Tibial nerve (tissue), 4 donors: ENCODE results near the gene SEC62. TPM values are rescaled to one million over a fixed set of nuclear protein-coding genes. Genes with fewer than 3 reads are reported as not detected.

Experiments used
- DNase-seq, 2 donors: peaks; one replicate each; pipeline ENCODE4 v3.0.0-alpha.2; 2019; ENCODE audit warnings: low spot score in 2 of 2
- H3K27ac ChIP-seq, 4 donors: fragments of 200-600 bp; sonication (generic) in 3 of 4; one replicate each; pipeline ENCODE4 v1.5.1; 2017 to 2019; ENCODE audit warnings: mild to moderate bottlenecking in 1 of 4
- H3K27me3 ChIP-seq, 2 donors: fragments of 200-600 bp; sonication (generic) in 1 of 2; one replicate each; pipeline versions ENCODE4 v1.5.1 to v1.6.0; 2017 to 2019
- H3K36me3 ChIP-seq, 3 donors: fragments of 200-600 bp; sonication (generic); one replicate each; pipeline ENCODE4 v1.5.1; 2018 to 2019
- H3K4me1 ChIP-seq, 4 donors: fragments of 200-600 bp; sonication (generic) in 3 of 4; one replicate each; pipeline ENCODE4 v1.5.1; 2017 to 2019
- H3K4me3 ChIP-seq, 4 donors: fragments of 200-600 bp; sonication (generic) in 3 of 4; one replicate each; pipeline ENCODE4 v1.5.1; 2017 to 2019; ENCODE audit warnings: mild to moderate bottlenecking in 1 of 4, moderate library complexity in 1 of 4
- H3K9me3 ChIP-seq, 4 donors: fragments of 200-600 bp; sonication (generic) in 3 of 4; one replicate each; pipeline ENCODE4 v1.5.1; 2017 to 2019
- CTCF ChIP-seq, 5 experiments: fragments of 200-600 bp in 3 of 5; fragments of 450-650 bp in 2 of 5; sonication (generic) in 3 of 5; IDR thresholded peaks; one replicate each; pipeline ENCODE4 v1.5.1; 2016 to 2019; ENCODE audit warnings: antibody characterized with exemption in 5 of 5, mild to moderate bottlenecking in 3 of 5, moderate library complexity in 2 of 5
- EP300 ChIP-seq, 2 donors: sonication (generic); formaldehyde crosslinking; IDR thresholded peaks; one replicate each; pipeline ENCODE4 v1.6.1; 2017; ENCODE audit warnings: antibody characterized with exemption in 2 of 2, mild to moderate bottlenecking in 1 of 2
- POLR2A ChIP-seq, 2 donors: fragments of 450-650 bp; IDR thresholded peaks; one replicate each; pipeline ENCODE4 v1.6.1; 2017; ENCODE audit warnings: antibody characterized with exemption in 2 of 2, mild to moderate bottlenecking in 2 of 2, moderate library complexity in 2 of 2
- WGBS, 2 donors: methylation state at CpG; one replicate each; pipeline ENCODE4 v1.1.5; 2018; 5-methylcytosine and 5-hydroxymethylcytosine counted together
- total RNA-seq, 4 donors: library from RNA; depleted of rRNA; stranded (reverse); fragments of >200 nt; gene quantifications; one replicate each; pipeline ENCODE4 v1.1.0, GENCODE V29; 2016

Gene SEC62
- total RNA-seq, 4 donors from 2014 or later: 36.0 to 53.3 (median 45.7) TPM

GRCh38 chr3:169968224-169968885, 1.7 kb downstream of the SEC62 start:
- Histone ChIP-seq H3K4me3 (peak overlapping the region in 2 of 4 donors; percentile 74 to 93), H3K36me3 (no peaks in the 10 kb centered on the region), H3K27ac (peak overlapping the region in 1 of 4 donors; percentile 100), H3K9me3 (no peaks in the 10 kb centered on the region), H3K27me3 (no peaks in the 10 kb centered on the region), H3K4me1 (peaks cover 0 to 51% (median 12%) of the 10 kb centered on the region in 4 donors)
- 42 to 51% methylated on average over 2 of the region's 2 CpGs for WGBS, 2 donors
- no peak for DNase-seq
- no peak for TF ChIP-seq CTCF (IDR thresholded peaks at IDR 0.05)

DNA sequence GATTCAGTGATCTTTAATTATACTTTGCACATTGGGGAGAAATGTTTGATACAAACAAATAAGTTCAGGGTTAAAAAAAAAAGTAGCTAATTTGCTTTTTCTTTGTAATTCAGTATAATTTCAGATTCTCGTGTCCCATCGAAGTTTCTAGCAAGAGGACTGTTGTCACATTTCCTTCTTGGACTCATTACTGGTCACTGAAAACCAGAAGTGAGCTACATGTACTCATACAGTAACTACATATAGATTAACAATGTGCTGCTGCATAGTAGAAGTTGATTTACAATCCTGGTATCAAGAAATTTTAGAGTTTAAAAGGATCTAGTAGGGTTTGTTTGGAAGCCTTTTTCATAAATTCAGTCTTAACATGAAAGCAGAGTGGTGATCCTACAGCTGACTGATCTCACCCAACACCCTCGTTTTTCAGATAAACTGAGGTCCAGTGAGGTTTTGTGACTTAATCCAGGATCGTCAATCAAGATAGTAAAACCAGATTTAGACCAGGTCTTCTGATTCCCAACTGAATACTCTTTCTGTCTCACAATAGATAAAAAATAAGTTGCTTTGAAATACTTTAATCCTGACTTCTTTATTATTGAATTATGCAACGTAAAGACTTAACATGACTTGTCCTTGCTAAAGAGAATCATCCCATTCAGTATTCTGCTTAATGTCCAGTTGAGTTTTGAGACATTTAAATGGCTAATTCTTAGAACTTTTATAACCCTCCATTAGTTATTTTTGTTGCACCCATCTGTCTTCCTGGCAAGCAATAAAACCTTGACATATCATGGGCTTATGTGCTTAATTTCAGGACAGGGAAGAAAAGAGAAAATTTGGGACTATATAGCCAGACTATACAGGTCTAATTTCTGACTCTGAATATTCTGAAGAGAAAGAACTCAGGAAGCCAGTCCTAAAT, 2.8 kb downstream of the SEC62 start:
- TF ChIP-seq CTCF (IDR thresholded peaks at IDR 0.05) (no peak), EP300 (IDR thresholded peaks at IDR 0.05) (no peak)
- WGBS, 2 donors: 54 to 60% methylated on average over 5 of the region's 5 CpGs
- Histone ChIP-seq H3K27ac (no peak overlapping the region), H3K4me1 (peaks cover 0 to 51% (median 12%) of the 10 kb centered on the region in 4 donors), H3K36me3 (peaks cover 0 to under 1% (median 0%) of the 10 kb centered on the region in 3 donors), H3K9me3 (no peaks in the 10 kb centered on the region), H3K27me3 (no peaks in the 10 kb centered on the region), H3K4me3 (no peak overlapping the region)
- no peak for DNase-seq

- Histone ChIP-seq H3K27me3 (no peaks in the 10 kb centered on the region), H3K9me3 (no peaks in the 10 kb centered on the region), H3K4me1 (peaks cover 0 to 48% (median 10%) of the 10 kb centered on the region in 4 donors), H3K36me3 (peaks cover 0 to 9% (median 0%) of the 10 kb centered on the region in 3 donors), H3K27ac (no peak overlapping the region), H3K4me3 (no peak overlapping the region)
- TF ChIP-seq POLR2A (IDR thresholded peaks at IDR 0.05): no peak
- no peak for TF ChIP-seq CTCF (IDR thresholded peaks at IDR 0.05)
- TF ChIP-seq EP300 (IDR thresholded peaks at IDR 0.05): no peak
- 45 to 46% methylated on average over 1 of the region's 1 CpG for WGBS, 2 donors
- no peak for DNase-seq
Measured at GRCh38 chr3:169970847-169971246, 4.2 kb downstream of the SEC62 start.

GRCh38 chr3:169971522-169971921, 4.9 kb downstream of the SEC62 start:
- Histone ChIP-seq H3K4me3 (no peak overlapping the region), H3K9me3 (no peaks in the 10 kb centered on the region), H3K27me3 (no peaks in the 10 kb centered on the region), H3K27ac (no peak overlapping the region), H3K4me1 (peaks cover 0 to 43% (median 9%) of the 10 kb centered on the region in 4 donors), H3K36me3 (peaks cover 0 to 16% (median 0%) of the 10 kb centered on the region in 3 donors)
- no peak for TF ChIP-seq POLR2A (IDR thresholded peaks at IDR 0.05)
- TF ChIP-seq CTCF (IDR thresholded peaks at IDR 0.05): no peak
- no peak for TF ChIP-seq EP300 (IDR thresholded peaks at IDR 0.05)
- 86 to 87% methylated on average over 2 of the region's 2 CpGs for WGBS, 2 donors
- DNase-seq: no peak

DNA sequence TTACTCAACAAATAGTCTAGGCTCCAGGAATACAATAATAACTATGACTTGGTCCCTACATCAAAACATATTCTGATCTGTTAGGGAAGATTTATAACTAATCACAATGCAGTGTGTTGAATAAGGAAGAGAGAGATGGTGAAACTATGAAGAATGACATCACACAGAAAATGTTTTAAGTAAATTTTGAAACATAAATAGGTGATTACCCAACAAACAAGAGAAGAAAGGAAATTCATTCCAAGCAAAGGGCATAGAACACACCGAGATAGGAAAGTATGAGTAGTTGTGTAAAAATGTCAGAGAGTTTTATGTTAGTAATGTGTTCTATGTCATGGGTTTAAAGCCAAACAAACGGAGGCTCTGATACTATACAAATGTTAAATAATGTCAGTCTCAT, 13.4 kb downstream of the SEC62 start:
- Histone ChIP-seq H3K9me3 (no peaks in the 10 kb centered on the region), H3K36me3 (peaks cover 0 to 84% (median 16%) of the 10 kb centered on the region in 3 donors), H3K4me3 (no peak overlapping the region), H3K27me3 (no peaks in the 10 kb centered on the region), H3K27ac (no peak overlapping the region), H3K4me1 (no peaks in the 10 kb centered on the region)
- 63 to 69% methylated on average over 2 of the region's 2 CpGs for WGBS, 2 donors
- no peak for DNase-seq
- TF ChIP-seq POLR2A (IDR thresholded peaks at IDR 0.05) (no peak), CTCF (IDR thresholded peaks at IDR 0.05) (no peak), EP300 (IDR thresholded peaks at IDR 0.05) (no peak)
